IPS DF 6.9 (cell line): ENCODE results near the gene MSMO1.

ENCODE experiments used
- DNase-seq: peaks from one replicate; pipeline ENCODE4 v3.0.0-alpha.2; 2013; ENCODE audit warnings: low read depth, low spot score
- H3K27ac ChIP-seq: one replicate; pipeline ENCODE4 v1.5.1; 2013; ENCODE audit warnings: low read length, control low read depth
- H3K27me3 ChIP-seq: 2 replicates; pipeline ENCODE4 v1.6.1; 2013; ENCODE audit warnings: mild to moderate bottlenecking, low read length; ENCODE audit not compliant: control insufficient read depth, insufficient read depth
- H3K36me3 ChIP-seq: 2 replicates; pipeline ENCODE4 v1.6.1; 2013; ENCODE audit warnings: low read length; ENCODE audit not compliant: control insufficient read depth, insufficient read depth
- H3K4me1 ChIP-seq: 2 replicates; pipeline ENCODE4 v1.6.1; 2013; ENCODE audit warnings: low read length; ENCODE audit not compliant: control insufficient read depth, insufficient read depth
- H3K4me3 ChIP-seq: 2 replicates; pipeline ENCODE4 v1.5.1; 2013; ENCODE audit warnings: mild to moderate bottlenecking, low read length
- H3K9me3 ChIP-seq: 2 replicates; pipeline ENCODE4 v1.6.1; 2013; ENCODE audit warnings: low read length, inconsistent platforms; ENCODE audit not compliant: control insufficient read depth, insufficient read depth
- WGBS: extraction: QIAGEN DNeasy Blood & Tissue Kit; methylation state at CpG from one replicate; pipeline ENCODE4 v1.1.7; 2013; ENCODE audit warnings: mixed read lengths, missing lambda C conversion rate; ENCODE audit not compliant: insufficient read length, insufficient coverage; 5-methylcytosine and 5-hydroxymethylcytosine counted together

MSMO1 gene

DNA sequence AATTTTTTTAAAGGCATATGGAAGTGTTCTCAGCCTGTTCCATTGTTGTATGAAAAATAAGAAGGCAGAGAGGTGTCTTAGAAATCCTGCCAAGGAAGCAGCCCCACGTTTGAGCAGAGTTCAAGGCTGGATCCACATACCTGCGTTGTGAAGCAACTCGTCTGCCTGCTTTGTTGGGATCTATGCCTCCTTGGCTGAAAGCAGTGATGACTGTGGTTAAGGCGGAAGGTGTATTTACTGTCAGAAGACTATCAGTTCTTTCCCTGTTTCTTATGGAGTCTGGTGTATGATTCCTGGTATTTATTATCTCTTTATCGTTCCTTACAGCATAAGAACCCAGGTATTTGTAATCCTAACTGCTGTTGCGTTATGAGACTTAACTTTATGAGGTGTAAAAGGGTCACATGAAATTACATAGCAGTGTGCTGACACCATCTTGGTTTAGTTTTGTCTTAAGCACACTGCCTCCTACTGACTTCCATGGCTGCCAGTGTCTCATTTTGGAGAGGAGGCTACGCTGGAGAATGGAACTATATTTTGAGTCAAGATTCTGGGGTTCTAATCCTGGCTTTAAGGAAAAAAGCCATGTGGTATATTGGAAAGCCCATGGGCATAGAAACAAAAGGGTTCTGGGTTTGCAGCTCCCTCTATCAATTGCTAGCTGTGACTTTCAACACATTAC is 3.1 kb upstream of the MSMO1 start:
- Histone ChIP-seq H3K27ac (no peak overlapping the region), H3K36me3 (no peaks in the 10 kb centered on the region), H3K4me1 (no peaks in the 10 kb centered on the region), H3K27me3 (no peaks in the 10 kb centered on the region), H3K4me3 (no peak overlapping the region), H3K9me3 (no peaks in the 10 kb centered on the region)
- WGBS = no CpG with 5 or more reads among the region's 7 CpGs
- no peak for DNase-seq

DNA sequence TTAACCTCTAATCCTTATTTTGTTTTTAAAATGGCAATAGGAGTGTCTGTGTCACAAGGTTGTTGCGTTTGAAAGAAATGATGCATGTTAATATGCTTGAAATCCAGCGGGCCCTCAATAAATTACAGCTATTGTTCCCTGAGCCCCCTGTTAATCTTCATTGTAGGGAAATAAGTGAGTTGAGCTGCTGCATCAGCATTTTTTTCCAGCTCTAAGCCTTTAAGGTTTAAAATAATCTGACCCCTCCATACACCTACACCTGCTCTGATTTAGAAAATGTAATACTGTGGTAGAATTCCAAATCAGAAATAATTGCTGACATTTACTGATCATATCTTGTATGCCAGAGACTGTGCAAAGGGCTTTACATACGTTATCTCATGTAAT is 2.6 kb upstream of the MSMO1 start:
- no CpG with 5 or more reads among the region's 3 CpGs for WGBS
- no peak overlapping the region for H3K4me3 ChIP-seq
- no peak overlapping the region for H3K27ac ChIP-seq
- H3K36me3 ChIP-seq = no peaks in the 10 kb centered on the region
- H3K27me3 ChIP-seq = no peaks in the 10 kb centered on the region
- no peak for DNase-seq
- no peaks in the 10 kb centered on the region for H3K4me1 ChIP-seq
- H3K9me3 ChIP-seq = no peaks in the 10 kb centered on the region

DNA sequence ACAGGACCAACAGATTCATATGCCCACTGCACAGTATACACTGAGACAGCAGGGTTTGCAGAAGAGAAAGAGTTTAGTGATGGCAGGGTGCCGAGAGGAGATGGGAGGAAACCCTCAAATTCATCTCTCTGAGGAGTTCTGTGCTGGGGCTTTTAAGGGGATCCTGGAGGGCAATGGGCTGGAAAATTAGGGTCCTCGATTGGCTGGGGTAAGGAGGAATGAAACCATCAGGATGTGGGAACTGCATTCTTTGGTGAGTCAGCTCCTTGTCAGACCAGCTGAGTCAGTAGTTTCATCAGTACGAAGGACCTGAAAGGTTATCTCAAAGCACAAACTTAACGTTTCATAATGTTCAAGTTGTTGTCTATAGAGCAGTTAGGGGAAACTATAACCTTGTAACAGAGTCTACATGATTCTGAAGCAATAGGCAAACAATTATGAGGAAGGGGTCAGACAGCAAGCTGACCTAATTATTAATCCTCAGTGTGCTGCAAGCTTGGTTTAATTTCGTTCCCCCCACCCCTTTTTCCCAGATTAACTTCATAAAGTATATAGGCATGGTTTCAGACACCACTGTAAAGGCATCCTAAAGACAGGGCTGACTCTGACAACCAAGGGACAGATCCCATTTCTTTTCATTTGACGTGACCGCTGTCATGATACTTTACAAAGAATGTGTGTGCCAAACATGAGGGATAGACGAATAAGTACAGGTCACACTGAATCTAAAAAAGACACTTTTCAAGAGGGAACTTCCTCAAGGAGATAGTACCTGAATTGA is 1.5 kb upstream of the MSMO1 start:
- no peak overlapping the region for H3K27ac ChIP-seq
- no peaks in the 10 kb centered on the region for H3K27me3 ChIP-seq
- DNase-seq = no peak
- WGBS = no CpG with 5 or more reads among the region's 8 CpGs
- H3K9me3 ChIP-seq = no peaks in the 10 kb centered on the region
- H3K36me3 ChIP-seq = no peaks in the 10 kb centered on the region
- H3K4me3 ChIP-seq = no peak overlapping the region
- no peaks in the 10 kb centered on the region for H3K4me1 ChIP-seq

DNA sequence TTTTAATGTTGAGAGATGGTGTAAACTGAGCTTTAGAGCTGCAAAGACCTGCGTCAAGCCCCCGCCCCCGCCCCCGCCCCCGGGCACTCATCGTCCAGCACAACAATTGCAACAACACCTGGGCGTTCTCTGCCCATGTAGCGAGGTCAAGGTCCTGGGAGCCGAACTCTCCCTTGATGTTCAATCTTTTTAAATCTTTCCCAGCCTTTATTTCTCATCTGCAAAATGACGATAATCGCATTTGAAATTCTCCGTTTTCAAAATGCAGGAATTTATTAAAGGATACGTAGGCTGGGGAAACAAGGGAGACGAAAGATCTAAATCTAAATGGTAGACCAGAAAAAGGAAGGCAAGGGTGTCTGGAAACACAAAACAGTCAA is 648 bp upstream of the MSMO1 start:
- H3K4me1 ChIP-seq = no peaks in the 10 kb centered on the region
- peak overlapping the region; percentile 63; the same call in 1 of the 2 replicates for H3K4me3 ChIP-seq
- H3K27me3 ChIP-seq = no peaks in the 10 kb centered on the region
- WGBS = no CpG with 5 or more reads among the region's 14 CpGs
- DNase-seq = no peak
- no peak overlapping the region for H3K27ac ChIP-seq
- H3K9me3 ChIP-seq = no peaks in the 10 kb centered on the region
- H3K36me3 ChIP-seq = no peaks in the 10 kb centered on the region

DNA sequence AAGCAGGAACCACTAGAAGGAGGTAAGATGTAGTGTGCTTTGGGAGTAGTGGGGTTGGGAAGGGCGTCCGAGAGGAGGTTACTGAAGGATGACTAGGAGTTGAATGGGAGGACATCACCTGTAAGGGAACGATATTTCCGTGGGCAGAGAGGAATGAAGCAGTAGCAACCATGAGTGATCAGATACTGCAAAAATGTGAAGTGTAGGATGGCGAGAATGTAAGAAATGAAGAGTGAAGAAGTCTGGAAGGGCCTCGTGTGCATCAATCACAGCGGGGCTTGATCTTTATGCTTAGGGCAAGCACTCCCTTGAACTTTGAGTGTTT is 594 bp downstream of the MSMO1 start:
- H3K27me3 ChIP-seq = no peaks in the 10 kb centered on the region
- peak overlapping the region; percentile 65 for H3K4me3 ChIP-seq
- DNase-seq = no peak
- no peak overlapping the region for H3K27ac ChIP-seq
- no peaks in the 10 kb centered on the region for H3K4me1 ChIP-seq
- WGBS = no CpG with 5 or more reads among the region's 7 CpGs
- no peaks in the 10 kb centered on the region for H3K9me3 ChIP-seq
- no peaks in the 10 kb centered on the region for H3K36me3 ChIP-seq

DNA sequence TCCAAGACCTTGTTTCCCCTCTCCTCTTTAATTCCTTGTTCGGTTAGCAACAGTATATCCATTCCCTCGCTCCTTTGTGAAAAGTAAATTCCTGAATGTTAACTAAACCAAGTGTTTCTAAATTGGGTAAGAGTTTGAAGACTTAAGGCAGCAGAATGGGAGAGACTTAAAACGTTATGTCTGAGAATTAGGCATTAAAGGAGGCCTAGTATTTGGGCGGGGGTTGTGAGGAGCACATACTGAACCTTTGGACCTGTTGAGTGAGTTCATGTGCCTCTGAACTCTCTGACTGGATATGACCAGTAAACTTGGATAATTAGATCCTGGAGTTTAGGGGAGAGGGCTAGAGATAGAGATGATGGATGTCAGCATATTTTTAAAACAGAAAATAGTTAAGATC is 1.2 kb downstream of the MSMO1 start:
- no peaks in the 10 kb centered on the region for H3K9me3 ChIP-seq
- no peaks in the 10 kb centered on the region for H3K36me3 ChIP-seq
- peak overlapping the region; percentile 65; the same call in 1 of the 2 replicates for H3K4me3 ChIP-seq
- no peak for DNase-seq
- H3K27ac ChIP-seq = no peak overlapping the region
- no peaks in the 10 kb centered on the region for H3K27me3 ChIP-seq
- no CpG with 5 or more reads among the region's 4 CpGs for WGBS
- no peaks in the 10 kb centered on the region for H3K4me1 ChIP-seq

DNA sequence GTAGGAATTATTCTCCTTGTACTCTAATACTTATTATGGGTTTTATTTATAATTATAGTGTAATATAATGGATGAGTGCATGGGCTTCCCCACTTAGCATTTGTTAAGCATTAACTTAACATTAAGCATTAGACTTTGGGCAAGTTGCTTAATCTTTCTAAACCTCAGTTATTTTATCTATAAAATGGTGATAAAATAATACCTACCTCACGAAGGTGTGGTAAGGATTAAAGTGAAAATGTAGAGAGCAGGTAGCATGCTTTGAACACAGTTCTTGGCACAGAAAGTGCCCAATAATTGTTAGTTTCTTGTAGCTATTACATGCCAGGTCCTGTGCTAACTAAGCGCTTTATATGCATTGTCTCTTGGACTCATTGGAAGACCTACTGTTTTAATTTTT is 2.6 kb downstream of the MSMO1 start:
- Histone ChIP-seq H3K4me1 (no peaks in the 10 kb centered on the region), H3K4me3 (peak overlapping the region; percentile 20; the same call in 1 of the 2 replicates), H3K9me3 (no peaks in the 10 kb centered on the region), H3K36me3 (no peaks in the 10 kb centered on the region), H3K27ac (no peak overlapping the region), H3K27me3 (no peaks in the 10 kb centered on the region)
- DNase-seq = no peak
- WGBS = no CpG with 5 or more reads among the region's 2 CpGs

DNA sequence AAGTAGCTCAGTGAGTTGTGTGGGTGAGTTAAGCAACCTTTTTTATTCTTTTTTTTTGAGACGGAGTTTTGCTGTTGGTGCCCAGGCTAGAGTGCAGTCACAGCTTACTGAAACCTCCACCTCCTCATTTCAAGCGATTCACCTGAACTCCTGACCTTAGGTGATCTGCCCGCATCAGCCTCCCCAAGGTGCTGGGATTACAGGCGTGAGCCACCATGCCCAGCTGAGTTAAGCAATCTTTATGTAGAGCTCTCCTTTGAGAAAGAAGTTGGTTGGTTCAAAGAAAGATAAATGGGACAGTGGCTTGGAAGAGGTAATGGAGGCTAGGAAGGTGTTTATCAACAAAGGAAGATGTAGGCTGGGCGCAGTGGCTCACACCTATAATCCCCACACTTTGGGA is 3.2 kb downstream of the MSMO1 start:
- Histone ChIP-seq H3K4me3 (no peak overlapping the region; the same call in 1 of the 2 replicates), H3K27ac (no peak overlapping the region), H3K36me3 (no peaks in the 10 kb centered on the region; the same call in 1 of the 2 replicates)

DNA sequence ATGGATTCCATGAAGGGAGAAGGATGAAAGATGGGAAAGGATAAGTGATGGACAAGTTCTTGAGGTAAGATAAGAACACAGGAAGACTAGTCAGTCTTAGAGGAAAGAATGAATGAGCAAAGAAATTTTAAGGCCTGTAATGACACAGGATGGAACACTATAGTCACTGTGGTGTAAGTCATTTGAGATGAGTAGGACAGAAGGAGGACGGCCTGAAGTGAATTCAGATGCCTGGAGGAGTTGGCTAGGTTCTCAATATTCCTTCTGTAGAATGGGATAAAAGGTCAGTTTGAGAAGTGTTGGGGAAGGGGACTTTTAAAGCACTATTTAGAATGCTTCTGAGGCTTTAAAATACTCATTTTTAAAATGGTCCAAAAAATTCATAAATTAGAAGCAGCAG is 3.9 kb downstream of the MSMO1 start:
- no peaks in the 10 kb centered on the region for H3K9me3 ChIP-seq
- H3K27ac ChIP-seq = no peak overlapping the region
- H3K27me3 ChIP-seq = no peaks in the 10 kb centered on the region
- H3K4me1 ChIP-seq = no peaks in the 10 kb centered on the region
- H3K4me3 ChIP-seq = no peak overlapping the region
- H3K36me3 ChIP-seq = no peaks in the 10 kb centered on the region; the same call in 1 of the 2 replicates
- no CpG with 5 or more reads among the region's 1 CpG for WGBS
- DNase-seq = no peak

More for the DNA sequence above, 3.2 kb downstream of the MSMO1 start:
- Histone ChIP-seq H3K27me3 (no peaks in the 10 kb centered on the region), H3K9me3 (no peaks in the 10 kb centered on the region), H3K4me1 (no peaks in the 10 kb centered on the region)
- WGBS = no CpG with 5 or more reads among the region's 5 CpGs
- DNase-seq = no peak

DNA sequence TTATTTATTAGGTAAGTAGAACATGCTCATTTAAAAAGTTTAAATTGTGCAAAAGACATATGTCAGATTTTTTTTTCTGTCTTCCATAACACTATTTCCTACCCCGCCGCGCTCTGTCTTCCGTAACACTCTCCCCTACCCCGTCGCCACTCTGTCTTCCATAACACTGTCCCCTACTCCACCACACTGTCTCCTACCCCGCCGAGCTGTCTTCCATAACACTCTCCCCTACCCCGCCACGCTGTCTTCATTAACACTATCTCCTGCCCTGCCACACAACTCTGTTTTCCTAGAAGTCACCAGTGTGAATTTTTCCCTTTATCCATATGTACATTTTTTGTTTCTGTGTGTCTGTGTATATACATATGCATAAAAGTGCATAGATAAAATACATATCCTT is 4.4 kb downstream of the MSMO1 start:
- H3K4me3 ChIP-seq = no peak overlapping the region
- no peaks in the 10 kb centered on the region for H3K27me3 ChIP-seq
- no peaks in the 10 kb centered on the region for H3K4me1 ChIP-seq
- no peaks in the 10 kb centered on the region for H3K9me3 ChIP-seq
- DNase-seq = no peak
- H3K36me3 ChIP-seq = no peaks in the 10 kb centered on the region; the same call in 1 of the 2 replicates
- WGBS = no CpG with 5 or more reads among the region's 10 CpGs
- no peak overlapping the region for H3K27ac ChIP-seq

DNA sequence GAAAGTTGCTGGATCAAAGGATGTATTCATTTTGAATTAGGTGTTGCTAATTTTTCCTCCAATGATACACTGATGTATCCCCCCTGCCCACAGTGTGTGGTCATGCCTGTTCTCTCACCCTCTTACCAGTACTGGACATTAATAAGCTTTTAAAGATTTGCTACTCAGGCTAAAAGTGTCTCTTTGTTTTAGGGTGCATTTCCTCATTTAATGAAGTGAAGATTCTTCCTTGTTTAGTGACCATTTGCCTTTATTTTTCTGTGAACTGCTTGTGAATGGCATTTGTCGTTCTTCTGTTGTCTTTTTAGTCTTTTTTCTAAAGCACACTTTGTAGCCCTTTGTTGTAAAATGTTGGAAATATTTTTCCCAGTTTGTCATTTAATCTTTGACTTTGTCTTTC is 5.0 kb downstream of the MSMO1 start:
- WGBS = no CpG with 5 or more reads among the region's 1 CpG
- no peaks in the 10 kb centered on the region; the same call in 1 of the 2 replicates for H3K36me3 ChIP-seq
- H3K4me1 ChIP-seq = no peaks in the 10 kb centered on the region
- H3K4me3 ChIP-seq = no peak overlapping the region
- no peak overlapping the region for H3K27ac ChIP-seq
- H3K9me3 ChIP-seq = no peaks in the 10 kb centered on the region
- DNase-seq = no peak
- H3K27me3 ChIP-seq = no peaks in the 10 kb centered on the region
